Omental fat pad (tissue), 4 donors: ENCODE results near the gene CIDEB. TPM values are rescaled to one million over a fixed set of nuclear protein-coding genes. Genes with fewer than 3 reads are reported as not detected.

ENCODE experiments used
- ATAC-seq: fragments of 150-250 bp; one replicate; pipeline ENCODE4 v1.9.1; 2016; ENCODE audit warnings: mild to moderate bottlenecking, moderate library complexity; ENCODE audit not compliant: low FRiP score
- DNase-seq: peaks from one replicate; pipeline ENCODE4 v3.0.0-alpha.2; 2019; ENCODE audit warnings: low spot score
- total RNA-seq, 4 donors: library from RNA; depleted of rRNA; stranded (reverse); fragments of >200 nt; gene quantifications; one replicate each; pipeline ENCODE4 v1.1.0, GENCODE V29; 2016
- TF ChIP-seq, protein P1 (sequence below), 3 donors: fragments of 450-650 bp; IDR thresholded peaks; one replicate each; pipeline ENCODE4 v1.5.1; 2016 to 2017; ENCODE audit warnings: antibody characterized with exemption in 3 of 3, mild to moderate bottlenecking in 3 of 3, moderate library complexity in 2 of 3

The CIDEB gene
- total RNA-seq, 4 donors from 2014 or later = 9.1 to 23.8 (median 14.3) TPM

DNA sequence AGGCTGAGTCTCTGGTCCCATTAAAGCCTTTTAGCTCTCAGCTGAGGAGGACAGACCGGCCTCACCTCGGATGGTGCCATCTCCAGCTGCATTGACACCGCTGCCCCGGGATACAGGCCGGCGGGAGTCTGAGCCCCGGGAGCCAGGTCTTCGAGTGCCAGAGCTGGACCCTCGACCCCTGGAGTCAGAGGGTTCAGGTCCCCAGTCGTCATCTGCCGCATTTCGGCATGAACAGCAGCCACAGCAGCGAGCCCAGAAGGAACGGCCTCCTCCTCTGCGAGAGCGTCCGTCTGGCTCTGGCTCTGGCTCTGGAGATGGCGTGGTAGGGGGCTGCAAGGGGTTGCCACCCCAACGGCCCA lies 45.8 kb downstream of the CIDEB start:
- ATAC-seq = no peak
- TF ChIP-seq, protein P1, sequence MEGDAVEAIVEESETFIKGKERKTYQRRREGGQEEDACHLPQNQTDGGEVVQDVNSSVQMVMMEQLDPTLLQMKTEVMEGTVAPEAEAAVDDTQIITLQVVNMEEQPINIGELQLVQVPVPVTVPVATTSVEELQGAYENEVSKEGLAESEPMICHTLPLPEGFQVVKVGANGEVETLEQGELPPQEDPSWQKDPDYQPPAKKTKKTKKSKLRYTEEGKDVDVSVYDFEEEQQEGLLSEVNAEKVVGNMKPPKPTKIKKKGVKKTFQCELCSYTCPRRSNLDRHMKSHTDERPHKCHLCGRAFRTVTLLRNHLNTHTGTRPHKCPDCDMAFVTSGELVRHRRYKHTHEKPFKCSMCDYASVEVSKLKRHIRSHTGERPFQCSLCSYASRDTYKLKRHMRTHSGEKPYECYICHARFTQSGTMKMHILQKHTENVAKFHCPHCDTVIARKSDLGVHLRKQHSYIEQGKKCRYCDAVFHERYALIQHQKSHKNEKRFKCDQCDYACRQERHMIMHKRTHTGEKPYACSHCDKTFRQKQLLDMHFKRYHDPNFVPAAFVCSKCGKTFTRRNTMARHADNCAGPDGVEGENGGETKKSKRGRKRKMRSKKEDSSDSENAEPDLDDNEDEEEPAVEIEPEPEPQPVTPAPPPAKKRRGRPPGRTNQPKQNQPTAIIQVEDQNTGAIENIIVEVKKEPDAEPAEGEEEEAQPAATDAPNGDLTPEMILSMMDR (IDR thresholded peaks at IDR 0.05) = no peak
- no peak for DNase-seq

DNA sequence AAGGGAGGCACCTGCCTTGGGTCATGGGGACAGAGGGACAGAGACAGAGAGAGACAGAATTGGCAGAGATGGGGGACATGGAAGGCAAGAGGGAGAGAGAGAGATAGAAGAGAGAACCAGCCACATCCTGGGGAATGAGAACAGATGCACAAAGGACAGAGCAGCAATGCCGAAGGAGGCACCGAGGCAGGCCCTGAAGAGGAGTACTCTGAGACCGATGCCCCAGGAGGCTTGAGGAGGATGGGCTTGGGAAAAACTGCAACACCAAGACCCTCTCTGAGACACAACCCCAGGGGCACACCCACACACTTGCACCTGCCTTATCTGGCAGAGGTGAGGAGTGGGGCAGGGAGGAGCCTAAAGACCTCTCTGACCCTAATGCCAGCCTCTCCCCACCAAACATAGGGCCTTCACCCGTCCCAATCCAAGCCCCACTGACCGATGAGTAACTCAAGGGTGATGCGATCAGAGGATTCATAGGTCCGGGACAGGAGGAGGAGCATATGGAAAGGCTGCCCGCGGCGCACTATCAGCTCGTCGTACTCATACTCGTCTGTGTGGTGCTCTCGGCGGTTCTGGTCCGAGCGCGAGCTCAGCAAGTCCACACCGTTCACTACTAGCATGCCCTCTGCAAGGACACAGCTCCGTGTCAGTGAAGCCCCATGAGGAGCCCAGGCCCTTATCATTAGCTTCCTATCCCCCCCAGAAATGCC lies 46.4 kb downstream of the CIDEB start:
- TF ChIP-seq, protein P1 (IDR thresholded peaks at IDR 0.05) = no peak
- ATAC-seq (peak; percentile 17), DNase-seq (no peak)

DNA sequence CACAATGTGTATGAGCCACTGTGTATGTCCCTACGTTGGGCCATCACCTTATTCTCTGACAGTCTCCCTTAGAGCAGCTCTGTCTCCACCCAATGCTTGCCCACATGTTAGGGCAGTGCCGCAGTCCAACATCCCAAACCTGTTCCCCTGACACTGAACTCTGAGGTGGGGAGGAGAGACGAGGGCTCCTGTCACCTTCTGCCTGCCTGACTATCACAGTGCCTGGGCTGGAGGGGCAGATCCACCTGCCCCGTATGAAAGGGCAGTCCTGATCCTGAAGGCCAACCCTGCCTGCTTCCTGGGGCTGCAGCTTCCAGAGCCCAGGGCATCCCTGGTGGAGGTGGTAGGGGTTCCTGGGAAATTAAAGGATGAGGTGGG lies 47.0 kb downstream of the CIDEB start:
- ATAC-seq (no peak), DNase-seq (no peak)

DNA sequence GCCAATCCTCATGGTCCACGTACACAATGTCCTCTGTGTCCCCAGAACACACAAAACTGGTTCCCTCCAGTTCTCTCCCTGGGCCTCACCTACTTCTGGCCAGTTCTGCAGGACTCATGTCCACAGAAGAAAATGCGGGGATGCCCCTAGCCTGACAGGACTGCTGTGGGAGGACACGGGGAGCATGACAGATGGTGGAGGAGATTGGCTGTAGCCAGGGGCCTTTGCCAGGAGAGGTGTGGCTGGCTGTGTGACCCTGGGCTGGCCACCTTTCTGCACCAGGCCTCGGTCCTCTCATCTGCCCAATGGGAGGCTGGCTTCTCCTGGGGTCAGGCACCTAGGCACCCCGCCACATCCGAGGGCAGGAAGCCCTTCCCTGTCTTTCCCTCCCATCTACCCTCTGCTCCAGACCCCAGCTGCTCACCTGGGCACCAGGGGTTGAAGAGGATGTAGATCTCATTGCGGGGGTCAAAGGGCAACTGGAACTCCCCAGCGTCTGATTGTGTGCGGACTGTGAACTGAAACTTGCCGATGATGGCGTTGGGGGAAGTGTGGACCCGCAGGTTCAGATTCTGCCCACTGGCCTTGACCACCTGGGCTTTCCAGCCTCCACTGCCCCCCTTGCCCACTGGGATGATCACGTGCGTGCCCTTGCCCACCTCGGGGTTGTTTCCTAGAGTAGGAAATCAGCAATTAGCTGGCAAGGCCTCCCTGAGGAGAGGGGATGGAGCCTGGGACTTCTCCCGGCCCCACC lies 47.6 kb downstream of the CIDEB start:
- TF ChIP-seq, protein P1 (IDR thresholded peaks at IDR 0.05) = no peak
- DNase-seq (no peak), ATAC-seq (no peak)

More for the DNA sequence above, 47.0 kb downstream of the CIDEB start:
- TF ChIP-seq, protein P1 (IDR thresholded peaks at IDR 0.05) = no peak

DNA sequence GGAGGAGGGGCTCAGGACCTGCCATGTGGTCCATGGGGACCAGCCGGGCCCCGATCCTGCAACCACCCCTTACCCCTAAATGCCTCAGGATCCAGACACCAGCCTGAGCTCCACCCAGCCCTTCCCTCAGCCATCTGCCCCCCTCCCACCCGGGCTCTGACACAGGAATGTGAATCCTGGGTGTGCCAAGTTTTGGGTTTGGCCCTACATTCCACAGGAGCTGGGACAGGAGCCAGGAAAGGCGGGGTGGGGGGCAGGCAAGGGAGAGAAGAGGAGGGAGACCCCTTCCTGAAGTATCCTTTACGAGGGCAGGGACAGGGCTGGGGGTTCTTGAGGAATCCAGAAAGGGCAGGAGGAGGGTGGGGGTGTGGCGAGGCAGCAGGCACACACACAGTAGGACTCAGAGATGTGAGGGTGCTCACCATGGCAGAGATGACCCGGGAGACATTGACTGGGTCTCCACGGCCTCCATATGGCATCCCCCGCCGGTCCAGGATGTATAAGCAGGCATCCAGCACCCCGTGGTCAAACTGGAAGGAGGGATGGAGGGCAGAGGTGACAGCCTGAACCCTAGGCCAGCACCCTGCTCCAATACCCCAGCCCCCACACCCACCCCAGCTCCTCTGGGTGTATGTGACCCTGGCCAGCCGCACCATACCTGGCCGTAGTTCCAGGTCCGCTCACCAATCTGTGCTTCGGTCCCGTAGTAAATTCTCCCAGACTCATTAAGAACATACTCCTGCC lies 48.3 kb downstream of the CIDEB start:
- ATAC-seq (peak; percentile 3), DNase-seq (no peak)
- TF ChIP-seq, protein P1 (IDR thresholded peaks at IDR 0.05) = no peak

DNA sequence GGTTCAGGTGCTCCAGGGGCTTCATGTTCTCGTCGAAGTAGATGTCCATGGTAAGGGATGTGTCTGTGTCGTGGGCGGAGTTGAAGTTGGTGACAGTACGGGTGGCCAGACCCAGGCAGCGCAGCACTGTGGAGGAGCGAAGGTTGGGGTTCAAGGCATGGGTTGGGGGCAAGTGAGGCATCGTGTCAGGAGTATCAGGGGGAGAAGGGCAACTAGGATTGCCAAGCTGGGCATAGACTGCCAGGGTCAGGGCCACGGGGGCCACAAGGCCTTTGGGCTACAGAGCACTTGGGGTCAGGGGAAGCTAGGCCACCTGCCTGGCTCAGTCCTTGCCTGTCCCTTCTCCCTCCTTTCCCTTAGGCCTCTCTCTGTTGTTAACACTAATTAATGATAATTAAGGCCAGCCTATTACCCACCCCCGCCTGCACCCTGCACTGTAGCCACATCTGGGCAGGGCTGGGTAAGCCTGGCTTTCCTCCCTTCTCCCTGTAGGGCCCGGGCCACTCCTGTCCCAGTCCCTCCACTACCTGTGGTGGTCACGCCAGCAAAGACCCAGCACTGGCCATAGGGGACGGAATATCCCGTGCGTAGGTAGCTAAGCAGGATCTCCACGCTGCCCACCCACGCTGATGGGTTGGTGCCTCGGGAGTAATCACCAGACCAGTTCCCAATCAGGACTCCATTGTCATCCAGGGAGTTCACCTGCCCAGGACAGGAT lies 49.1 kb downstream of the CIDEB start:
- TF ChIP-seq, protein P1 (IDR thresholded peaks at IDR 0.05) = no peak
- peak; percentile 0 for ATAC-seq
- no peak for DNase-seq
